HG02610 (cell line): ENCODE measurements around the gene KMT2B.

Source experiments
- ATAC-seq: cut with Tn5 transposase; IDR thresholded peaks from one replicate; pipeline ENCODE4 v1.9.1; 2021; ENCODE audit warnings: mild to moderate bottlenecking, moderate library complexity; ENCODE audit not compliant: unreplicated experiment

The KMT2B gene

DNA sequence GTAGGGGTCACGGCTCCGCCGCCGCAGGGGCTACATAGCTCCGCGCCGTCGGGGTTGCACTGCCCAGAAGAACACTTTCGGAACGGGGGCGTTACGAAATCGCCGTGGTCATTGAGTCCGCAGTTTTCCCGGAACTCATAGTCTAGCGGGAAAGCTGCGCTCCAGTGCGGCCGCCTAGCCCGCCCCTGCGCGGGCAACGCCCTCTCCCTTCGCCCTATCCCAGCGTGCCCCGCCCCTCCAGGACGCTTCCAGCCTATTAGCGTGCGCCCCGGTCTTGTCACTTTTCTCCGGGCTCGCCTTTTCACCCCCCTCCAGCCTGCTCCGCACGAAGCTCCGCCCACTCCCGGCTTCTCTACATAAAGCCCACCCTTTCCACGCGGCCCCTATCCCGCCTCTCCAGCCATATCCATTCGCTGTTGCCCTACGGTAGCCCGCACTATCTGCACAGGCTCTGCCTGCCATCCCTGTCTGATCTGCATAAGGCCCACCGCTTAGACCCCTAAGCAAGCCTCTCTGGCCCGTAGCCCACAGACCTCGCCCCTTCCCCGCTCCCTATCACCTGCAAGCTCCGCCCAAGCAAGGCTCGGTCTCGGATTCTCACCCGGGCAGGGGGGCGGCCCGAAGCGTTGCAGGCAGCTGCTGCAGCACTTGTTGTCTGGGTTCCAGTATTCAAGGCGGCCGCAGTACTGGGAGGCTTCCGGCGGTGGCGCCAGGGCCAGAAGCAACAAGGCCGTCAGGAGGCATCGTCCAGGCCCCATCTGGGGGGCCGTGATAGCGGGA is 22.8 kb downstream of the KMT2B start:
- peak; percentile 66 for ATAC-seq

GRCh38 chr19:35741203-35741515 is 23.4 kb downstream of the KMT2B start:
- ATAC-seq: no peak

DNA sequence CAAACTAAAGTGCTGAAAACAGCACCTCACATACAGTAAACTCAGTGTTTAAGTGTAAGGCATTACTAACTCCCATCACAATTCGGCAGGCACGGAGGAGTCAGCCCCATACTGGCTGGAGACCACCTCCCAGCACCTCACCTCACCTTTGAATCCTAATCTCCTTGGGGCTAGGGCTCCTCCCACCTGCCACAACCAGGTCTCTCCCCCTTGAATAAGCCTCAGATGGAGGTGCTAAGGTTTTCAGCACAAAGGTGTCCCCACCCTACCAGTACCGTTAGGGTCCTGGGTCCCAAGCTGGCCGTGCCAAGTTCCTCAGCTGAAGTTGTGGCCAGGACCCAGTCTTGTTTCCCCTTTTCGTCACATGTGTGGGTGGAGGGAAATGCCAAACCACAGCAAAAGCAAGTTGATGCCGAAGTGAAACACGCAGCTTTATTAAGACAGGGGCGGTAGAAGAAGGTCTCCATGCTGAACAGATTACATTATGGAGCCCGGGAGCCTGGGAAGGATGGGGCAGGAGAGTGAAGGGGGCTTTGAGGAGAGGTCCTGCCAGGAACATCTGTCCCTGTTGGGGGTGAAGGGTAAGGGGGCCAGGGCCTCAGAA is 24.4 kb downstream of the KMT2B start, which contains the start of gene IGFLR1:
Gene IGFLR1 (minus strand): TSS at position 332 of the 604 bp plus-strand sequence. CDS start 1,272 bp downstream, outside the sequence.
- no peak for ATAC-seq

DNA sequence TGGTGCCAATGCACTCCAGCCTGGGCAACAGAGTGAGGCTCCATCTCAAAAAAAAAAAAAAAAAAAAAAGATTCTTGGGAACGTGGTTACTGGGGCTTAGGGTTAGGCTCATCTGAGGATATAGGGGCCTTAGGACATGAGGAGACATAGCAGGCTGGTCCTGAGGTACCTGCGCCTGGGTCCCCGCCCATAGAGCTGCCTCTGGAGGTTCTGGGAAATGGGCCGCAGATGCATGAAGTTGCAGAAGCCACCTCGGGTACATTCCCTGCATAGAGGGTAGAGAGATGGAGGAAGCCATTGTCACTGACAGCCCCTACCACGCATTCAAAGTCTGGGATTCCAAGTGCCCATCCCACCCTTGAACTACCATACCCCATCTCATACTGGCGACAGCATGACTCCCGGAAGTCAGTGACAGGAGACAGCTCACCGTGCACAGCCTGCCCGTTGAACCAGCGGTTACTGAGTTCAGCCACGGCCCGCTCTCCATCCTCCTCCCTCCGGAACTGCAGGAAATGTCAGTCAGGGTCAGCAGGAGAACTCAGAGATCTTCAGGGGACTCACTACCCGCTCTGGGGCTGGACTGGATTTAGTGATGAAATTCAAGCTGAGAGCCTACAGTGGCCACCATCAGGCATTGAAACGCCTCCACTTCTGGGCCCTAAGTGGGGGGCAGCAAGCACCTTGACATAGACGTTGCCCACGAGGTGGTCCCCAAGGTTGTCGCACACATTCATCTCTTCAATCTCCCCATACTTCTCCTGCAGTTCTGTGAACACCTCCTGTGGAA is 26.0 kb downstream of the KMT2B start:
- no peak for ATAC-seq

DNA sequence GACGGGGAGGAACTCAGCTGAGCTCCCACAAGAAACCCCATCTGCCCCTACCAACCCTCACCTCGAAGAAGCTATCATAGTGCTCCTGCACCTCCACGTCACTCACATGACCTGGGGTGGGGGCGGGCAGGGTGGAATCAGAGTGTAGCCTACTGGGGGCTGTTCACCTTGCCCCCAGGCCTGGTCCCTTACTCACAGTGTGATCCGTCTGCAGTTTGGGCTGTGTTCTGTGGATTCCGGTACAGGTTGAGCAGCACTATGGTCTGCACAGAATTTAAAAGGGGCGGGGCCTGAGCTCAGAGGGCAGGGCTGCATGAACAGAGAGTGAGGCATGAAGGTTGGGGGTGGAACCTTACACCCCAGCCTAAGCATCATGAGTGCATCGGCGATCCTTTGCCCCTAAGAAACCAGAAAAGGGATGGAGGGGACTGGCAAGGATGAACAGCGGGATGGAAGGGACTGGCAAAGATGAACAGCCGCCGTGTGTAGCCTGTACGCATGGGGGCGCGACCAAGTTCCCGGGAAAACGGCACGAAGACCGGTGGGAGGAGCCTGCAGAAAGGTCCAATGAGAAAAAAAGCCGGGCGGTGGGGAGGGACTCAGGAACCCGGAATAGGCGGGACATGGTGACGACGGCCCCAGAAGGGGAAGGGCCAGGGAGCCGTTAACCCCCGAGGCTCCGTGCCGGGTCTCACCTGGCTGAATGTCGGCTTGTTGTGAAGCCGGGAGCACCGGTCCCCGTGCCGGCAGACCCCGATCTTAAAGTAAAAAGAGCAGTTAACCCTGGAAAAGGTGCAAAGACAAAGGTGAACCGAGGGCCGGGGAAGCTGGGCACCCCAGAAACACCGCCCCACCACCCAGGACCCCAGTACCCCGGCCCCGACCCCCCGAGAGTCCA is 26.9 kb downstream of the KMT2B start:
- peak; percentile 30 for ATAC-seq

DNA sequence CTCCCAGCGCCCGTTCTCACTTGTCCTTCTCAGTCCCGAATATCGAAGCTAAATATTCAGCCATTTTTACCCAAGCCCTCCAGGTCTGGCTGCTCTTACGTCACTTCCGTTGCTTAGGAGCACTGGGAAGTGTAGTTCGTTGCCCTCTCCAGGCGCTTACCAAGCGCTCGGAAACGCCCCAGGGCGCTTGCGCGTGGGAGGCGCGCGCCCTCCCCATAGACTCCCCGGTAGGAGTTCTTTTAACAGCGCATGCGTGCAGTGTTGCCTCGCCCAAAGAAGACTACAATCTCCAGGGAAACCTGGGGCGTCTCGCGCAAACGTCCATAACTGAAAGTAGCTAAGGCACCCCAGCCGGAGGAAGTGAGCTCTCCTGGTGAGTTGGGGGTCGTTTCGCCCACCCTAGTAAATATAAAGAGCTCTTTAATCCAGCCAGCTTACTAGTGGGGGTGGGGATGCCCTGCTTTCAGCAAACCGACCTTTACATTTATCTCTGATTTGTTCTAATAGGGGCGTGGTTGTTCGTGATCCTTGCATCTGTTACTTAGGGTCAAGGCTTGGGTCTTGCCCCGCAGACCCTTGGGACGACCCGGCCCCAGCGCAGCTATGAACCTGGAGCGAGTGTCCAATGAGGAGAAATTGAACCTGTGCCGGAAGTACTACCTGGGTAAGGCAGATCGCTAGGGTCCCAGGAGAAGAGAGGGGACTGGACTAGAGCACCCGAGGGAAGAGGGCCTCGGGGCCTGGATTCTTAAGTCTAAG is 27.7 kb downstream of the KMT2B start, which contains the start of the genes PSENEN and U2AF1L4:
Gene PSENEN (plus strand): TSS at position 324 of the 759 bp plus-strand sequence. CDS start 280 bp downstream, at position 604.
Gene U2AF1L4 (minus strand): TSS at position 91 of the 759 bp plus-strand sequence. CDS start 27 bp downstream, at position 64.
- ATAC-seq: peak; percentile 39

- no peak for ATAC-seq
Measured at GRCh38 chr19:35746087-35746462, 28.3 kb downstream of the KMT2B start.

DNA sequence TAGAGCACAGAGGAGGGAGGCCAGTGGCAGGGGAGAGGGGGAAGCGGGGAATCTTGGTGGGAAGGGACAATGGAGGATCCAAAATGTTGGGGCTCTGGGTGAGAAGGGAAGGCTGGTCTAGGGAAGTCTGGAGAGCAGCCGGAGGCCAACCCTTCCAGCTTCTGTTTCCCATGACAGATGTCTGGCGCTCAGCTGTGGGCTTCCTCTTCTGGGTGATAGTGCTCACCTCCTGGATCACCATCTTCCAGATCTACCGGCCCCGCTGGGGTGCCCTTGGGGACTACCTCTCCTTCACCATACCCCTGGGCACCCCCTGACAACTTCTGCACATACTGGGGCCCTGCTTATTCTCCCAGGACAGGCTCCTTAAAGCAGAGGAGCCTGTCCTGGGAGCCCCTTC is 28.7 kb downstream of the KMT2B start:
- ATAC-seq: no peak

DNA sequence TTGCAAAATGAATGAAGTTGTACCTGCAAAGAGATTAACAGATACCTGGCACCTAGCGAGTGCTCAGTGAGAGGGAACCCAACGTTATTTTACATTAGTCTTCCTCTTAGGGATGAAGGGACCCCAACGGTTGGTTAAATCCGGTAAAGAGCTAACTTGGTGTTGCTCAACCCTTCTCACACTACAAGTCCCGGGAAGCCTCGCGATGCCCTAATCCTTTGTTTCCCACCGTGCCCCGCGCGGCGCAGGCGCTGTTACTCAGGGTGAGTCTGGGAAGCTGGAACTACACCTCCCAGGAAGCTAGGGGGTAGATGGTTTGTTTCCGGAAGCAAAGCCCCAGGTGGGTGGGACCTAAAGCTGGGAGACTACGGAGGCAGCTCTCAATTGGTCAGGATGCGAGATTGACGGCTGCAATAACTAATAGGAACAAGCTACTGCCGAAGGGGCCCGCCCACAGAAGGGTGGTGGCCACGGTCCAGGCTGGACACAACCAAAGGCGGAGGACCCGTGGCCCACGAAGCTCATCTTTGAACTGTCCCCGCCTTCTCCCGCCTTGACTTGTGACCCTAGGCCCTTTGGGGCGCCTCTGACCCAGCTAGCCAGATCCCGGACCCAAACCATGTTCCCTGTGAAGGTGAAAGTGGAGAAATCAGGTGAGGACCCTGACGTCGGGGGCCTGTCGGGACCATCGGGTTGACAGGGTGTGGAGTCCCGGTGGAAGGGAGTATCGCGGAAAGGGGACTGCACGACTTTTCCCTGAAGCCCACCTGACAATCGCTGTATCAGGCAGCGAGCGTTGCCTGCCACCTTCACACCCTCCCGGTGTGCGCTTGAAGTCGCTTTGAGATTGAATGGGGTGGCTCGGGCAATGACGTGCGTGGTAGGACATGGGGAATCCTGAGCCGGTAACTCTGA is 30.6 kb downstream of the KMT2B start, which contains the start of gene LIN37:
Gene LIN37 (plus strand): TSS at position 471 of the 915 bp plus-strand sequence. CDS start 149 bp downstream, at position 620.
- ATAC-seq: peak; percentile 79

- ATAC-seq: no peak
Measured at GRCh38 chr19:35750167-35750566, 32.4 kb downstream of the KMT2B start.

DNA sequence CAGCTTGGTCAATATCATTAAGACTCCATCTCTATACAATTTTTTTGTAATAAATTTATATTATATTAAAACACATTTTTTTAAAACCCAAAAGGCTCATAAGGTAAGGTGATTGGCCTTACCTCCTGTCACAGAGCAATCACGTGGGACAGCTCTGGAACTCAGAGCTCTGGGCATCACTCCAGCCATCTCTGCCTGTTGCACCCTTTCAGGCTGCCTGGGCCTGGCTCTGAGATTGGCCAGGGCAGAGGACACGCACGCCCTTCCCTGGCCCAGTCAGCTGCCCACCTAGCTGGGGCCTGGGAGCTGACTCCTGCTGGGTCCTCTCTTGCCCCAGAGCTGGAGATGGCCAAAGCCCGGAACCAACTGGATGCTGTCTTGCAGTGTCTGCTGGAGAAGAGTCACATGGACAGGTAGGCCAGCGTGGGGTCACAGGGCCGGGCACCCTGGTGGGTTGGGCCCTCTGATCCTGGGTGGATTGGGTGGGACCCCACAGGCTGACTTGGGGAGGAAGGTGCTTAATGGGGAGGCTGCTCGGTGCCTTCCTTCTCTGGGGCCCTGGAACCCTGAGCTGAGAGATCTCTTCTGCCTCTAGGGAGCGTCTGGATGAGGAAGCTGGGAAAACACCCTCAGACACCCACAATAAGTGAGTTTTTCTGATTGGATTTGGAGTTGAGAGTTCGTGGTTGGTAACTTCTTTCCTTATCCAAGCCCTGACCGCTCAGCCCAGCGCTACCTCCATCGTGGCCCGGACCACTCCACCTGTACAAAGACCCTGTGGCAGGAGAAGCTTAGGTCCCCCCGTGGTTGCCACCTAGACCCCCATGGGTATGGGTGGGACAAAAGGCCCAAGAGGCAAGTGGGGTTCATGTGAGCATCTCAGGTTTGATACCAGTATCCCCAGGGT is 34.3 kb downstream of the KMT2B start:
- ATAC-seq: no peak

GRCh38 chr19:35752746-35753350 is 35.0 kb downstream of the KMT2B start:
- no peak for ATAC-seq

DNA sequence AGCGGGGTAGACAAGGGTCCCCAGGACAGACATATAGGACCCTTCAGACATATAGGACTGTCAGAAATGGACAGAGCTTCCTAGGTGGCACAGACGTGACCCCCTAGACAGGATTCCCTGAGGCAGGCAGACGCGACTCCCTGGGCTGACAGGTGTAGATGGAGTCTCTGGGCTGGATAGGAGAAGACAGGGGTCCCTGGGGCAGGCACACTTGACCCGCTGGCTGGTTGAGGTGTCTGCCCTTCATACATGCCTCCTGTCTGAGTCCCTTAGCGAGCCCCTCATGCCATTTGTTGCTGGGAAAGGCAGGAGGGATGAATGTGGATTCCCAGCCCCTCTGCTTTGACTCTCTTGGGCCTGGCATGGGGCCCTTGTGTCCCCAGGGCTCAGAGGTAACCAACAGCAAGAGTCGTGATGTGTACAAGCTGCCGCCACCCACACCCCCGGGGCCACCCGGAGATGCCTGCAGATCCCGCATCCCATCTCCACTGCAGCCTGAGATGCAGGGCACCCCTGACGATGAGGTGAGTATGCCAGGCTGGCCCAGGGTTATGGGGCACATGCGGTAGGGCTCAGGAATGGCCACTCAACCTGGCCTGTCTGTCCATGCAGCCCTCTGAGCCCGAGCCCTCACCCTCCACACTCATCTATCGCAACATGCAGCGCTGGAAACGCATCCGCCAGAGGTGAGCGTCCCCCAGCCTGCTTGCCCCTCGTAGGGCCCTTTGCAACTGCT is 36.0 kb downstream of the KMT2B start:
- no peak for ATAC-seq

- no peak for ATAC-seq
Measured at GRCh38 chr19:35754370-35755130, 36.7 kb downstream of the KMT2B start.

DNA sequence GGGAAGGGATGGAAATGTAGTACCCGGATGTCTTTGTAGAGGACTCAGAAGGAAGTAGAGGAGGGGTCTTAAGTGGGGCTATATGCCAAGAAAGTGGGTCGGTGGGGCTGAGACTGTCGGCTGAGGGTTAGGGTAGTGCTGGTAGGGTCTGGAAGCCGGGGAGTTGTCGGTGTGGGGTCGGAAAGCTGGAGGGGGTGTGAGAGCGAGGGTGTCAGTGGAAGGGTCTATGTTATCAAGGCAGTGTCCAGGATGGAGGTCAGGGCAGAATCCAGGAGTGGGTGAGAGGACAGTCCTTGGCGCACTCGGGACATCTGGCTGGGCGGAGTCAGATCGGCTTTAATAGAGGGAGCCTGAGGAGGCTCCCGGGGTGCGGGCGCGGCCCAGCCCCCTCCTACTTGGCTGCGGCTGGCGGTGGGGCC is 37.3 kb downstream of the KMT2B start:
- ATAC-seq: no peak
